ENCODE measurements around the gene SP7.
"Not testable (repeated sequence)": the region's sequence is repeated elsewhere in the genome, so short reads cannot be mapped to it uniquely, and the experiment has no call there.

Gene SP7

DNA sequence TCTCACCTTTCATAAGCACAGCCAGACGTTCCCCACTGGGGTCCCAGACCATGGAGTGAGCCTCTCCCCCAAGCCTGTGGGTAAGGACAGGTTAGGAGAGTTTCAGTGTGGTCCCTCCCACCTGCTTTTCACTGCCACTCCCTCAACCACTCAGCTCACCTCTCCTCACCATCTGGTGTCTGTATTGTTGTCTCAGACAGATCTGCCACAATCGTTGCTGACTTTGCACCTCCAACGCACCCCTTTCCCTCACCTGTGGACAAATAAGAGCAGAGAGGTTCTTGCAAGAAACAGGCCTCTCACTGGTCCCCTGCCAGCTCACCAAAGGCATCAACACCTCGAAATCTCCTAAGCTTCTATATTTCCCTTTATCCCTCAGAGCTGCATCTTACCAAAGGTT, 27.9 kb downstream of the SP7 start:
- DNase-seq, result no peak

DNA sequence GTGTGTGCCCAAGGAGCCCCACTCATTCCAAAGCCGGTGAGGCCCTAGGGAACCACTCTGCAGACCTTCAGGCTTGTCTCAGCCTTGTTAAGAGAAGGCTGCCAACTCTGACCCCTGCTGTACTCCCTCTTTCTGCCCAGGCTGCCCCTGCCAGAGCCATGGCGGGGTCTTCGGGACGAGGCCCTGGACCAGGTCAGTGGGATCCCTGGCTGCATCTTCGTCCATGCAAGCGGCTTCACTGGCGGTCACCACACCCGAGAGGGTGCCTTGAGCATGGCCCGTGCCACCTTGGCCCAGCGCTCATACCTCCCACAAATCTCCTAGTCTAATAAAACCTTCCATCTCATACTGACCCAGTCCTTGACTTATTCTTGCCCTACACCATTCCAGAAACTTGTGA, 29.3 kb downstream of the SP7 start:
- no peak for DNase-seq

DNA sequence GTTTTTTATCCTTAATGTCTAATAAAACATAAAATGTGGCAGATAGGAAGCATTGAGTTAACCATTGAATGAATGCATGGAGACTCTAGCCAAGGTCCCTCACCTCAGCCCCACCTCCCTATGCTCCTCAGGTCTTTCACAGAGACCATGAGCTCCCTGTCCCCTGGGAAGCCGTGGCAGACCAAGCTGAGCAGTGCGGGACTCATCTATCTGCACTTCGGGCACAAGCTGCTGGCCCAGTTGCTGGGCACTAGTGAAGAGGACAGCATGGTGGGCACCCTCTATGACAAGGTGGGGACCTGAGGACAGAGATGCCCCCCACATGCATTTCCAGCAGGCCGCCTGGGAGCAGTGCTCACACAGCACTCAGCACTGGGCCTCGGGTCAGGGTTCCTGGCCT, 33.3 kb downstream of the SP7 start:
- DNase-seq, result no peak

DNA sequence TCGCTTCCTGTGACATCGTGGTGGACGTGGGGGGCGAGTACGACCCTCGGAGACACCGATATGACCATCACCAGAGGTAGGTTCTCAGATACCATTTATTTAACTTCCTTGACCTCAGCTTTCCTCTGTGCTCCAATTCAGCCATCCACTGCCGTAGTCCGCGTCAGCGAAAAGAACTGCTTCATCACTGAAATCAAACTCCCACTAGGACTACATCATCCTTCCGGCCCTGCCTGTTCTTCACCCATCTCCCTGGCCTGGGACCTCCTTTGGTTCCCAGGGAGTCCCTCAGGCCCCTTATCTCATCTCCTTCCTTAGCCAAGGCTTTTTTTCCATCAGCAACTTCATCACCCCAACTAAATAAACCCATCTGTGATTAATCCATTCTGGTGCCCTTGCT, 36.0 kb downstream of the SP7 start:
- no peak for DNase-seq

DNA sequence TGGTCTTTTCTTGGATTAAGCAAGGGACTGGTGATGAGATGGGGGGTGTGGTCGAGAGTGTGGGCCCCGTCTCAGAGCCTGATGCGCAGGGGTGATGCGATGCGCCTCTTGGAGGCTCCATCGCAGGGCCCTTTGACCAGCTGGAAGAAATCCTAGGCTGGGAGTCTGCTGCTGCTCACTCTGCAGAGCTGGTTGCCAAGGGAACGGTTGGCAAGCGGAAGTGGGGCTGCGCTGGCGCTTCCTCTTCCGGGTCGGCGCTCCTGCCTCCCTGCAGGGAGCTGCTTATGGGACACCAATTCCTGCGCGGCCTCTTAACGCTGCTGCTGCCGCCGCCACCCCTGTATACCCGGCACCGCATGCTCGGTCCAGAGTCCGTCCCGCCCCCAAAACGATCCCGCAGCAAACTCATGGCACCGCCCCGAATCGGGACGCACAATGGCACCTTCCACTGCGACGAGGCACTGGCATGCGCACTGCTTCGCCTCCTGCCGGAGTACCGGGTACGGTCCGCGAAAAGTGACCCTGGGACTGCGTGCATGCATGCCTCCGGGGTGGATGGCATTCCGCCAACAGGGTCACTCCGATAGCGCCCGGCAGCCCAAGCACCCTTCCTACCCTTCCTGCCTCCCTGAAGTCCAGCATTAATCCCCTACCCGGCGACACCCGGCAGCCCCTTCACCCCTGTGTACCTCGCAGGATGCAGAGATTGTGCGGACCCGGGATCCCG, 36.5 kb downstream of the SP7 start, which contains the start of gene MYG1:
Gene MYG1 (plus strand): TSS at position 242 of the 727 bp plus-strand sequence. CDS start 43 bp downstream, at position 285.
- DNase-seq, result peak; percentile 55

DNA sequence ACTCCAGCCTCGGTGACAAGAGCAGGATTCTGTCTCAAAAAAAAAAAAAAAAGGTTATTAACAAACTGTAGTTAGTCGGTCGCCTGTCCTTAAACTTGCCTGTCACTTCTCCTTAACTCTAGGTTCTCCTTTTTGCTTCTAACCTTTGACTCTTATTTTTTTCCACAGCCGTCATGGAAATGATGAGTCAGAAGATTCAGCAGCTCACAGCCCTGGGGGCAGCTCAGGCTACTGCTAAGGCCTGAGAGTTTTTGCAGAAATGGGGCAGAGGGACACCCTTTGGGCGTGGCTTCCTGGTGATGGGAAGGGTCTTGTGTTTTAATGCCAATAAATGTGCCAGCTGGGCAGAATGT, 37.1 kb downstream of the SP7 start:
- DNase-seq, result no peak

DNA sequence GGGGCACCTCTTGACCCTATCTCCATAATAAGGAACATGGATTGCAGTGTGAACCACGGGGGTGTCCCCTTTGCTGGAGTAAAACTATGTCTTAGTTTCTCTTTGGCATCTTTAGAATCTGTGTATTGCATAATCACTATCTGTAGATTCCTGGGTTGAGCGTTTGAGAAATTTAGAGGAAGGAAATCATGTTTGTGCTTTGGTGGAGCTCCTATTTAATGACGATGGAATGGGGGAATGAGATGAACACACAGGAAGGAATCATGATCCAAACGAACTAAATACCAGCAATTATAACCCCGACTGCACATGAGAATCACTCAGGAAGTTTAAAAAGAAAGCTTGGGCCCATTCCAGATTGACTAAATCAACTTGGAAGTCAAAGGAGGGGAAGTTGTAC, 38.0 kb downstream of the SP7 start:
- DNase-seq, result no peak

DNA sequence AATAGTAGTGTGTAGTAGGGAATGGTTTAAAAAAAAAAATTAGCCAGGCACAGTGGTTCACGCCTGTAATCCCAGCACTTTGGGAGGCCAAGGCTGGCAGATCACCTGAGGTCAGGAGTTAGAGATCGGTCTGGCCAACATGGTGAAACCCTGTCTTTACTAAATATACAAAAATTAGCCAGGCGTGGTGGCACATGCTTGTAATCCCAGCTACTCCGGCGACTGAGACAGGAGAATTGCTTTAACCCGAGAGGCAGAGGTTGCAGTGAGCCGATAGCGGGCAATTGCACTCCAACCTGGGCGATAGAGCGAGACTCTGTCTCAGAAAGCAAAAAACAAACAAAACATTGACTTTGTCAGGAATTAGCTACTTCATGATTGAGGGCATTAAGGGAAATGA, 39.0 kb downstream of the SP7 start:
- DNase-seq, result not testable (repeated sequence)

DNA sequence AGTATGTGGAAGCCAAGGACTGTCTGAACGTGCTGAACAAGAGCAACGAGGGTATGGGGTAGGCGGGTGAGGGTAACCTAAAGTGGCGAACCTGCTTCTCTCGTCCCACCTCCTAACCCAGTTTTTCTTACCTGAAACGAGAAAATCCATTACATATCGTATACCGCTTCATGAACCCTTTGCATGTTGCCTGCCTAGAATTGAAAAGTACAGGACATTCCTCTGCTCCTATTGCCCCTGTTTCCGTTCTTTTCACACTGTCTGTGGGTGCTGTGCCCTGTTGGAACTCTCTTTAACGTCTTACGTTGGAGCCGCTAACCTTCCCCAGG, 40.3 kb downstream of the SP7 start:
- no peak for DNase-seq

DNA sequence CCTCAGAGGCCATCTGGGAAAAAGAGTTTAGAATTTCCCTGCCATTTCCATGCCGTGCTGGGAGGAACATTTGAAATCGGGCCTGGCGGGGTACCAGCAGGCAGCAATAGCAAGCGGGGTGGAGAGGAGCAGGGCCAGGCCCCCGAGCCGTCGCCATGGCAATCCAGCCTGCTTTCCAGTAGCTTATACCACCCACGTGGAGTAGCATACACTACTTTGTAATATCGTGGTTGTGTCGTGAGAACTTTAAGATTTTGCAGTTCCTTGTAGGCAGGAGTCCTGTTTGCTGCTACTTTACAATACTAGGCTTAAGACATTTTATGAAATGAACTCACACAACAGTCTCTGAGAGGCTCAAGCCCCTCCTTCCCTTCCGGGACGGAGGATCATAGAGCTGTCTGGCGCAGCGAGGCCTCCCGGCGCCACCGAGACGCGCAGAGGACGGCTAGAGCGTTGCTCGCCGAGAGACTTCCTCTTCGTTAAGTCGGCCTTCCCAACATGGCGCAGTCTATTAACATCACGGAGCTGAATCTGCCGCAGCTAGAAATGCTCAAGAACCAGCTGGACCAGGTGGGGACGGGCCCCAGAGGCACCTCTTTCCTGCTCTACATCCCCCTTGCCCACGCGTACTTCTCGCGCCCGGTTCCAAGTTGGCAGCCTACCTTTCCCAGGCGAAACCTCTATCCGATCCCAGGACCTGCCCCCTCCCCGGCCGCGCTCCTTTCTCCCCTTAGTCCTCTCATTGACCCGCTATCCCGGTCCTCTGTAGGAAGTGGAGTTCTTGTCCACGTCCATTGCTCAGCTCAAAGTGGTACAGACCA, 40.9 kb downstream of the SP7 start, which contains the start of gene PFDN5:
Gene PFDN5 (plus strand): TSS at position 473 of the 821 bp plus-strand sequence. CDS start 26 bp downstream, at position 499.
- DNase-seq, result peak; percentile 48

DNA sequence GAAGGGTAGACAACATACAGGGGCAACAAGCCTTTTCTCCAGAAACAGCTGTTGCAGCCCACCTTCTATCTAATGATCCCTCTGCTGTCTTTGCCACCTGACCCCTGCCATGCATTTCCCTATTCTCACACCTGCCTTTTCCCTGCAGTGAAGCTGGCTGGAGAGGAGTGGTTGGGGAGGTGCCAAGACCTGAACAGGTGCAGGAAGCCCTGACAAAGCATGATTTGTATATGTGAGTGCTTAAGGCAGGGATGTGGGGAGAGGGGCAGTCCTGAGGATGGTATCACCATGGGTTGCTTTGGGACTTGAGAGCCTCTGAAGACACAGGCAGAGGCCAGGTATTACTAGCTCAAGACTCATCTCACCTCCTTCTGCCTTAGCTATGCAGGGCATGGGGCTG, 43.7 kb downstream of the SP7 start:
- peak; percentile 82 for DNase-seq

DNA sequence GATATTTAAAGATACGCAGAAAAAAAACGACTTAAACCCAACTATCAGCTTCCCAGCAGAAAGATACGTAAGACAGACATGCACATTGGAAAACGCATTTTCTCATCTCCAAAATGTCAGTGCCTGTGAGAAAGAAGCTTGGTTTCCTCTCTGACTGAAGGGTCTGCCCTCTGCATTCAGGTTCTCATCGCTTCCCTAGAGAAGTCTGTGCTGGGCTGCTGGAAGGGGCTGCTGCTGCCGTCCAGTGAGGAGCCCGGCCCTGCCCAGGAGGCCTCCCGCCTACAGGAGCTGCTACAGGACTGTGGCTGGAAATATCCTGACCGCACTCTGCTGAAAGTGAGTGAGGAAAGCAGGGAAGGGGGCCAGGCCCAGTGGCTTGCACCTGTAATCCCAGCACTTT, 45.5 kb downstream of the SP7 start:
- DNase-seq, result no peak

DNA sequence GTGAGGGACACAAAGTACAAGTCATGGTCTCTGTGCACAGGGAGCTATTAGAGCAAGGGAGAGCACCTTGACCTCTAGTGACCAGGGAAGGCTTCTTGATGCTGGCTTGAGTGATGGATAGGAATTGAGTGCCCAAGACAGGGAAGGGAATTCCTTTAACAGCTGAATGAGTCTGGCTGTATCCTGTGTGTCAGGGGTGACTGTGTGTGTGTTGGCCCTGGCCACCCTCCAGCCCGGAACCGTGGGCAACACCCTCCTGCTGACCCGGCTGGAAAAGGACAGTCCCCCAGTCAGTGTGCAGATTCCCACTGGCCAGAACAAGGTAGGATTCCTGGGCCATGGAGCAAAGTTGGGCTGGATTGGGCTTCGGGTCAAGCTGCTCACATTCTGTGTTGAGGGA, 46.3 kb downstream of the SP7 start:
- DNase-seq, result no peak

DNA sequence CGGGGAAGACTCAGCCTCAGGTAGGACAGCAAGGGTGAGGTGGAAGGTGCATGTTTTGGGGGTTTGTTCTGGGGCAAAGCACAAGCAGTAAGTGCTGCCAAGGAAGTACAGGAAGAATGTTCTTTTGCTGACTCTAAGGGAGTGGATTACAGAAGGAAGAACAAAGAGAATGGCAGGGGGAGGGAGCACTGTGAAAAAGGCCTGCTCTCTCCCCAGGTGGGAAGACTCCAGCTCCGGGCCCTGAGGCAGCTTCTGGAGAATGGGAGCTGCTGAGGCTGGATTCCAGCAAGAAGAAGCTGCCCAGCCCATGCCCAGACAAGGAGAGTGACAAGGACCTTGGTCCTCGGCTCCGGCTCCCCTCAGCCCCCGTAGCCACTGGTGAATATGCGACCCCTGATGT, 47.8 kb downstream of the SP7 start:
- DNase-seq, result no peak

DNA sequence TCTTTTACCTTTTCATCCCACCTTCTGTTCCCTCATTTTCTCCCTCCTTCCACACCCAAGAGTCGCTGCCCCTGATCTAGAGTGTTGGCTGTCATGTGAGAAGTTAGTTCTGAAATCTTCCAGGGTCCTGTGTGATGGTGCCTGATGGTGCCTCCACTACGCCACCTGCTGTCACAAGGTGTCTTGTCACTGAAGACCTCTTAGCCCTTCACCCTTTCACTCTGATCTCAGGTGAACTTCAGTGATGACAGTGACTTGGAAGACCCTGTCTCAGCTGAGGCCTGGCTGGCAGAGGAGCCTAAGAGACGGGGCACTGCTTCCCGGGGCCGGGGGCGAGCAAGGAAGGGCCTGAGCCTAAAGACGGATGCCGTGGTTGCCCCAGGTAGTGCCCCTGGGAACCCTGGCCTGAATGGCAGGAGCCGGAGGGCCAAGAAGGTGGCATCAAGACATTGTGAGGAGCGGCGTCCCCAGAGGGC, 48.4 kb downstream of the SP7 start:
- no peak for DNase-seq

DNA sequence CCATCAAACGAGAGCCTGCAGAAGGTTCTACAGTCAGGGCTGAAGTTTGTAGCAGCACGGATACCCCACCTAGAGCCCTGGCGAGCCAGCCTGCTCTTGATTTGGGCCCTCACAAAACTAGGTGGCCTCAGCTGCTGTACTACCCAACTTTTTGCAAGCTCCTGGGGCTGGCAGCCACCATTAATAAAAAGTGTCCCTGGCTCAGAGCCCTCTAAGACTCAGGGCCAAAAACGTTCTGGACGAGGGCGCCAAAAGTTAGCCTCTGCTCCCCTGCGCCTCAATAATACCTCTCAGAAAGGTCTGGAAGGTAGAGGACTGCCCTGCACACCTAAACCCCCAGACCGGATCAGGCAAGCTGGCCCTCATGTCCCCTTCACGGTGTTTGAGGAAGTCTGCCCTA, 49.7 kb downstream of the SP7 start:
- no peak for DNase-seq

DNA sequence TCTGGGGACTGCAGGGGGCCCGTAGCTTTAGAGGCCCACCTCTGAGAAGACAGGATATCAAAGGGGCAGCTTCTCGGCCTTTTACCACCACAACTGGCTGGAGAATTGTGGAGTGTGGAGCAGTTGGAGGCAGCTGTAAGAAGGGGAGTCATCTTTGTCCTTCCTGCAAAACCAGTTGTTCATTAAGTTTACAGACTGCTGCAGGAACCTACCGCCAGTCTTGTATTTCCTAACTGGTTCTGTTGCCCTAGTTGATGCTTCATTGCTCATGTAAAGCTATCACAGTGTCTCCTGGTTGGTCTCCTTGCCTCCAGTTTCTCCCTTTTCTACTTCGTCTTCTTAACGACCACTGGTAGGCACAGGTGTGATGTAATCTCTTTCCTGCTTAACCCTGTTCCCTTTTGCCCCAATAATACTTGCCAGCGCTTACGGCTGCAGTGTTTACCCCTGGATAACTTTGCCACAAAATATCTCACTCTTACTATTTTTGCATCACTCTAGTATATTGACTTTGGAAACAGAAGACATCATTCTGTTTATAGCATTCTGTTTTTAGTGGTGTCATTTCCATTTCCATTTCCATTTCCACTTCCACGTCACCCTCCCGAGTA, 56.2 kb downstream of the SP7 start:
- DNase-seq, result no peak

DNA sequence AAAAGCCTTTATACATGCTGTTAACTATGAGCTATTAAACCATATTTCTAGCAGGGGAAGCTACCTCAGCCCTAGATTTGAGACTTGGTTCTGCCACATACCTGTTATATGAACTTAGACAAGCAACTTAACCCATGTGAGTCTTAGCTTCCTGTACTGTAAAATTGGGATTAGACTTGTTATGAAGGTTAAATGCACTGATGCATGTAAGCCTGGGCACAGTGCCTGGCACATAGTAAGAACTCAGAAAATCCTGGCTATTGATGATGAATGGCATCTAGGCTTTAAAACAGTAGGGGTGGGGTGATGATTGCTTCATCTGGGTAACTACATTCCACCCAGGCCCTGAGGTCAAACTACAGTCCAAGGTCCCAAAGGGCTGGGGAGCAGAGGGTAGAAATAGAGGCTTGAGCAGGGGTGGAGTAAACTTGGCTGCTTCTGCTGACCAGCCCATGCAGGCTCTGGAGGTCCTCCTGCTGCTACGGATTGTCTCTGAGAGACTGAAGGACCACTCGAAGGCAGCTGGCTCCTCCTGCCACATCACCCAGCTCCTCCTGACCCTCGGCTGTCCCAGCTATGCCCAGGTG, 56.8 kb downstream of the SP7 start:
- no peak for DNase-seq

DNA sequence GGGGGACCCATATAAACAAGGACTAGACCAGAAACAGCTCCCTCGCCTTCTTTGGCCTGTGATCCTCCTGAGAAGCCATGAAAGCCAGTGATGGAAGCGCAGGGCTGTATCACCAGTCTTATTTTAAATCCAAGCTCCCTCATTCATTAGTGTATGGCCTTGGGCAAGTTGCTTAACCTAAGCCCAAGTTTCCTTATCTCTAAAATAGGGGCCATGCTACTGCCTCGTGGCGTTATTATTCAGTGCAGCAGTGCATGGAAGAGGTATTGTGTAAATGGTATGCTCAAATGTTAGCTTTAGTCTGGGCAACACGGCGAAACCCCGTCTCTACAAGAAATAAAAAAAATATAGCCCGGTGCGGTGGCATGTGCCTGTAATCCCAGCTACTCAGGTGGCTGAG, 58.2 kb downstream of the SP7 start:
- DNase-seq, result no peak
